Measurements from ENCODE around the gene BBS2.

GRCh38 chr16:56491657-56492261, 28.1 kb downstream of the BBS2 start:
- TF ChIP-seq ARNTL (CRISPR knock-in tag; IDR thresholded peaks at IDR 0.05; ENCODE audit: borderline replicate concordance, low read depth) (no peak), OSR1 (CRISPR knock-in tag; IDR thresholded peaks at IDR 0.05) (no peak), ZFP3 (CRISPR knock-in tag; IDR thresholded peaks at IDR 0.05) (no peak), ZFP30 (CRISPR knock-in tag; IDR thresholded peaks at IDR 0.05) (no peak), CREB5 (CRISPR knock-in tag; IDR thresholded peaks at IDR 0.05; ENCODE audit: low read depth) (no peak), ZNF565 (CRISPR knock-in tag; conservative IDR thresholded peaks at IDR 0.05; ENCODE audit: low read depth) (no peak), TCF4 (CRISPR knock-in tag; IDR thresholded peaks at IDR 0.05; ENCODE audit: borderline replicate concordance) (no peak), TSHZ2 (CRISPR knock-in tag; IDR thresholded peaks at IDR 0.05) (no peak), BACH2 (CRISPR knock-in tag; IDR thresholded peaks at IDR 0.05; ENCODE audit: borderline replicate concordance) (no peak), ZNF70 (CRISPR knock-in tag; IDR thresholded peaks at IDR 0.05) (no peak)
